Panc1 (cell line): ENCODE data around the gene DCUN1D2. TPM values are rescaled to one million over a fixed set of nuclear protein-coding genes. Genes with fewer than 3 reads are reported as not detected.
"Not testable (repeated sequence)": the region's sequence is repeated elsewhere in the genome, so short reads cannot be mapped to it uniquely, and the experiment has no call there.

Experiments
- ATAC-seq: fragments of 200-7000 bp; cut with Tn5 transposase; 2 replicates; pipeline ENCODE4 v1.9.1; 2020; ENCODE audit warnings: mild to moderate bottlenecking, moderate library complexity
- BruUV-seq: library from RNA; stranded (reverse); fragments of 400-500 nt; replicated peaks from 2 replicates; lab custom pipeline; 2021; lab: Mats Ljungman, UMichigan
- CTCF ChIA-PET: fragments of 300-600 bp; sonication (Branson Sonifier 250); formaldehyde crosslinking; loops from one replicate; lab custom pipeline; 2022; ENCODE audit warnings: antibody characterized with exemption; lab: Charles Lee
- POLR2A ChIA-PET: fragments of 300-600 bp; sonication (Branson Sonifier 250); formaldehyde crosslinking; loops from one replicate; lab custom pipeline; 2022; ENCODE audit warnings: antibody characterized with exemption; lab: Charles Lee
- DNase-seq: peaks from one replicate; pipeline ENCODE4 v3.0.0-alpha.2; 2010; ENCODE audit warnings: low read depth, low spot score
- H3K27ac ChIP-seq: 2 replicates; pipeline ENCODE4 v1.5.1; 2011; ENCODE audit warnings: mild to moderate bottlenecking, low read length, inconsistent platforms
- H3K27me3 ChIP-seq: fragments of 200-500 bp; sonication (Bioruptor generic); 2 replicates; pipeline ENCODE4 v1.6.0; 2014; ENCODE audit warnings: low read length, inconsistent platforms; ENCODE audit not compliant: control insufficient read depth, insufficient read depth
- H3K36me3 ChIP-seq: fragments of 200-500 bp; sonication (Bioruptor generic); 2 replicates; pipeline ENCODE4 v1.5.1; 2014; ENCODE audit warnings: inconsistent platforms, mild to moderate bottlenecking, low read length, moderate library complexity; ENCODE audit not compliant: control insufficient read depth, insufficient read depth
- H3K4me1 ChIP-seq: 2 replicates; pipeline ENCODE4 v1.5.1; 2011; ENCODE audit warnings: inconsistent platforms, mild to moderate bottlenecking, low read length, moderate library complexity; ENCODE audit not compliant: control insufficient read depth, insufficient read depth
- H3K4me3 ChIP-seq, 2 experiments: 2 replicates each; pipeline ENCODE4 v1.5.1; 2011 to 2012; ENCODE audit warnings: low read depth in 2 of 2, low read length in 2 of 2, mild to moderate bottlenecking in 2 of 2, inconsistent platforms in 1 of 2, moderate library complexity in 1 of 2
- H3K9me3 ChIP-seq: fragments of 200-500 bp; sonication (Bioruptor generic); 2 replicates; pipeline ENCODE4 v1.5.1; 2014; ENCODE audit warnings: low read depth, mild to moderate bottlenecking, inconsistent platforms, low read length, moderate library complexity; ENCODE audit not compliant: control insufficient read depth, insufficient read depth
- CTCF ChIP-seq: fragments of 450-650 bp; IDR thresholded peaks from 2 replicates; pipeline ENCODE4 v1.5.1; 2017; ENCODE audit warnings: mild to moderate bottlenecking
- POLR2AphosphoS5 ChIP-seq: IDR thresholded peaks from 2 replicates; pipeline ENCODE4 v1.6.1; 2012; ENCODE audit warnings: mild to moderate bottlenecking, low read depth, low read length, moderate library complexity
- SIN3A ChIP-seq: IDR thresholded peaks from 2 replicates; pipeline ENCODE4 v1.6.1; 2012; ENCODE audit warnings: low read depth, mild to moderate bottlenecking, low read length, moderate library complexity, borderline replicate concordance; ENCODE audit not compliant: insufficient read depth
- TCF7L2 ChIP-seq: IDR thresholded peaks from 2 replicates; pipeline ENCODE4 v1.6.1; 2011; ENCODE audit warnings: mild to moderate bottlenecking, low read depth, low read length, inconsistent platforms
- in situ Hi-C: cut with HindIII; loops from 2 replicates; pipeline ENCODE4 v1.10.0; 2016; ENCODE audit warnings: low sequenced_read_pairs, low pct_unique_long_range_greater_than_20kb
- intact Hi-C: fragments of 100-400 bp; cut with micrococcal nuclease; formaldehyde crosslinking; loops from one replicate; pipeline ENCODE4 v1.10.0; 2022; ENCODE audit not compliant: unreplicated experiment
- total RNA-seq: library from RNA; stranded (reverse); gene quantifications from one replicate; pipeline ENCODE4 v1.2.1, GENCODE V29; 2021; ENCODE audit not compliant: unreplicated experiment
- TF ChIP-seq, protein P1 (sequence below), 2 experiments: IDR thresholded peaks; 2 replicates each; pipeline ENCODE4 v1.6.1; 2011 to 2012; ENCODE audit warnings: low read depth in 2 of 2, control low read depth in 1 of 2, low read length in 1 of 2, mild to moderate bottlenecking in 1 of 2, moderate library complexity in 1 of 2; ENCODE audit not compliant: insufficient read depth in 1 of 2

The DCUN1D2 gene
- total RNA-seq, 1 experiment from 2014 or later, result 22.8 TPM

DNA sequence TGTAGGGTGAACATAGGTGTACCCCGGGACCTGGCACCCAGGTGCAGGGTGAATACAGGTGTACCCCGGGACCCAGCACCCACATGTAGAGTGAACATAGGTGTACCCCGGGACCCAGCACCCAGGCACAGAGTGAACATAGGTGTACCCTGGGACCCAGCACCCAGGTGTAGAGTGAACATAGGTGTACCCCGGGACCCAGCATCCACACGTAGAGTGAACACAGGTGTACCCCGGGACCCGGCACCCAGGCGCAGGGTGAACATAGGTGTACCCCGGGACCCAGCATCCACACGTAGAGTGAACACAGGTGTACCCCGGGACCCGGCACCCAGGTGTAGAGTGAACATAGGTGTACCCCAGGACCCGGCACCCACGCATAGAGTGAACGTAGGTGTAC lies 54.6 kb downstream of the DCUN1D2 start:
- H3K27ac ChIP-seq, H3K36me3 ChIP-seq, BruUV-seq, H3K27me3 ChIP-seq, DNase-seq, in situ Hi-C loops, POLR2A ChIA-PET, H3K9me3 ChIP-seq, intact Hi-C loops, H3K4me3 ChIP-seq, CTCF ChIA-PET, H3K4me1 ChIP-seq, ATAC-seq: not testable (repeated sequence)

DNA sequence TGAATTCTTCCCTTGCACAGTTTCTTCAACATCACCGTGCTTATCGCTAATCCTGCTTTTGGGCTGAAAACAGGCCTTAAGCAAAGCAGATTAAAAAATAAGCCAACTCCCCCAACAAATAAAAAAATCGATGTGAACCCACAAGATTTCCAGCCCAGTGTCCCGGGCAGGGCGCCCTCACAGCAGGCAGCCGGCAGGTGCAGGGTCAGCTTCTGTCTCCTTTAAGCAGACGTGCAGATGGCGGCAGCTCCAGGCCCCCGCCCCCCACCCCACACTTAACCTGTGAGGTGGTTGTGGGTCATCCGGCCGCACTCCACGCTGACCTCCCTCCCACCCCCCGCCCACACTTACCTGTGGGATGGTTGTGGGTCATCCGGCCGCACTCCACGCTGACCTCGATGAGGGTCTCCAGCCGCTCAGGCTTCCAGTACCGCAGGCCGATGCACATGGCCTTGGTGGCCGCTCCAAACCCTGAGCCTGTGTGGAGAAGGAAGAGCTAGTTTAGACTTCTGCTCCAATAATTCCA lies 57.1 kb downstream of the DCUN1D2 start:
- ChIA-PET CTCF (interaction anchor here (0.7 kb wide), 1 partner anchor 17 kb away, joined by 3 read pairs; no protein-coding TSS in a partner anchor), POLR2A (no interaction called here)
- no peak overlapping the region for H3K27ac ChIP-seq
- no peak overlapping the region for H3K4me3 ChIP-seq
- intact Hi-C loops (no loop called here), in situ Hi-C loops (no loop called here)
- H3K27me3 ChIP-seq, result no peaks in the 10 kb centered on the region
- no peak for ATAC-seq
- H3K4me1 ChIP-seq, result no peaks in the 10 kb centered on the region
- no peaks in the 10 kb centered on the region for H3K36me3 ChIP-seq
- no TSS peak for BruUV-seq
- DNase-seq, result no peak
- no peak for TF ChIP-seq POLR2AphosphoS5
- TF ChIP-seq TCF7L2, result no peak
- no peak for TF ChIP-seq CTCF
- TF ChIP-seq SIN3A, result no peak
- TF ChIP-seq, protein P1, sequence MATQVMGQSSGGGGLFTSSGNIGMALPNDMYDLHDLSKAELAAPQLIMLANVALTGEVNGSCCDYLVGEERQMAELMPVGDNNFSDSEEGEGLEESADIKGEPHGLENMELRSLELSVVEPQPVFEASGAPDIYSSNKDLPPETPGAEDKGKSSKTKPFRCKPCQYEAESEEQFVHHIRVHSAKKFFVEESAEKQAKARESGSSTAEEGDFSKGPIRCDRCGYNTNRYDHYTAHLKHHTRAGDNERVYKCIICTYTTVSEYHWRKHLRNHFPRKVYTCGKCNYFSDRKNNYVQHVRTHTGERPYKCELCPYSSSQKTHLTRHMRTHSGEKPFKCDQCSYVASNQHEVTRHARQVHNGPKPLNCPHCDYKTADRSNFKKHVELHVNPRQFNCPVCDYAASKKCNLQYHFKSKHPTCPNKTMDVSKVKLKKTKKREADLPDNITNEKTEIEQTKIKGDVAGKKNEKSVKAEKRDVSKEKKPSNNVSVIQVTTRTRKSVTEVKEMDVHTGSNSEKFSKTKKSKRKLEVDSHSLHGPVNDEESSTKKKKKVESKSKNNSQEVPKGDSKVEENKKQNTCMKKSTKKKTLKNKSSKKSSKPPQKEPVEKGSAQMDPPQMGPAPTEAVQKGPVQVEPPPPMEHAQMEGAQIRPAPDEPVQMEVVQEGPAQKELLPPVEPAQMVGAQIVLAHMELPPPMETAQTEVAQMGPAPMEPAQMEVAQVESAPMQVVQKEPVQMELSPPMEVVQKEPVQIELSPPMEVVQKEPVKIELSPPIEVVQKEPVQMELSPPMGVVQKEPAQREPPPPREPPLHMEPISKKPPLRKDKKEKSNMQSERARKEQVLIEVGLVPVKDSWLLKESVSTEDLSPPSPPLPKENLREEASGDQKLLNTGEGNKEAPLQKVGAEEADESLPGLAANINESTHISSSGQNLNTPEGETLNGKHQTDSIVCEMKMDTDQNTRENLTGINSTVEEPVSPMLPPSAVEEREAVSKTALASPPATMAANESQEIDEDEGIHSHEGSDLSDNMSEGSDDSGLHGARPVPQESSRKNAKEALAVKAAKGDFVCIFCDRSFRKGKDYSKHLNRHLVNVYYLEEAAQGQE (IDR thresholded peaks at IDR 0.05; ENCODE audit: insufficient read depth in 1 of 2, low read depth in 2 of 2, low read length in 1 of 2), result no peak
- H3K9me3 ChIP-seq, result no peaks in the 10 kb centered on the region

GRCh38 chr13:113432506-113433270 lies 57.8 kb downstream of the DCUN1D2 start:
- TF ChIP-seq CTCF (no peak), POLR2AphosphoS5 (no peak), TCF7L2 (no peak), SIN3A (no peak)
- TF ChIP-seq, protein P1 (IDR thresholded peaks at IDR 0.05; ENCODE audit: insufficient read depth in 1 of 2, low read depth in 2 of 2, low read length in 1 of 2), result no peak
- ATAC-seq, result no peak
- intact Hi-C loops (no loop called here), in situ Hi-C loops (no loop called here)
- H3K9me3 ChIP-seq, result no peaks in the 10 kb centered on the region
- ChIA-PET POLR2A (no interaction called here), CTCF (no interaction called here)
- H3K27me3 ChIP-seq, result no peaks in the 10 kb centered on the region
- DNase-seq, result no peak
- H3K36me3 ChIP-seq, result no peaks in the 10 kb centered on the region
- no TSS peak for BruUV-seq
- H3K4me1 ChIP-seq, result no peaks in the 10 kb centered on the region
- no peak overlapping the region for H3K4me3 ChIP-seq
- H3K27ac ChIP-seq, result no peak overlapping the region
